Glutamatergic neuron (in vitro differentiated cells): ENCODE results near the gene RASIP1. TPM values are rescaled to one million over a fixed set of nuclear protein-coding genes. Genes with fewer than 3 reads are reported as not detected.

Source experiments
- DNase-seq: peaks from one replicate; pipeline ENCODE4 v3.0.0; 2022
- H3K27ac Mint-ChIP-seq: one replicate; pipeline ENCODE4 v1.8.0; 2020; ENCODE audit warnings: mild to moderate bottlenecking, mixed read lengths, inconsistent platforms; ENCODE audit not compliant: unreplicated experiment
- H3K27me3 Mint-ChIP-seq: one replicate; pipeline ENCODE4 v1.8.0; 2020; ENCODE audit warnings: mild to moderate bottlenecking, moderate library complexity, mixed read lengths, inconsistent platforms; ENCODE audit not compliant: unreplicated experiment
- H3K36me3 Mint-ChIP-seq: one replicate; pipeline ENCODE4 v1.8.0; 2020; ENCODE audit warnings: mild to moderate bottlenecking, mixed read lengths, inconsistent platforms; ENCODE audit not compliant: unreplicated experiment
- H3K4me1 Mint-ChIP-seq: one replicate; pipeline ENCODE4 v1.8.0; 2020; ENCODE audit warnings: mild to moderate bottlenecking, low read depth, mixed read lengths, inconsistent platforms; ENCODE audit not compliant: unreplicated experiment
- H3K4me3 Mint-ChIP-seq: one replicate; pipeline ENCODE4 v1.8.0; 2020; ENCODE audit warnings: mild to moderate bottlenecking, mixed read lengths, inconsistent platforms; ENCODE audit not compliant: unreplicated experiment
- H3K9me3 Mint-ChIP-seq: one replicate; pipeline ENCODE4 v1.8.0; 2020; ENCODE audit warnings: mild to moderate bottlenecking, moderate library complexity, mixed read lengths, inconsistent platforms; ENCODE audit not compliant: unreplicated experiment
- total RNA-seq: library from RNA; stranded (reverse); fragmentation: NEBNext Ultra II Directional; extraction: Animal tissue kit (Norgen Biotek cat#: 25700); gene quantifications from one replicate; pipeline ENCODE4 v1.2.1, GENCODE V29; 2021; ENCODE audit not compliant: unreplicated experiment
- TF ChIP-seq, protein P1 (sequence below): fragments of 200-600 bp; sonication (generic); IDR thresholded peaks from one replicate; pipeline ENCODE4 v1.5.0; 2021; ENCODE audit not compliant: partially characterized antibody, unreplicated experiment

RASIP1 gene
- total RNA-seq, 1 donor from 2014 or later, result 6.2 TPM

DNA sequence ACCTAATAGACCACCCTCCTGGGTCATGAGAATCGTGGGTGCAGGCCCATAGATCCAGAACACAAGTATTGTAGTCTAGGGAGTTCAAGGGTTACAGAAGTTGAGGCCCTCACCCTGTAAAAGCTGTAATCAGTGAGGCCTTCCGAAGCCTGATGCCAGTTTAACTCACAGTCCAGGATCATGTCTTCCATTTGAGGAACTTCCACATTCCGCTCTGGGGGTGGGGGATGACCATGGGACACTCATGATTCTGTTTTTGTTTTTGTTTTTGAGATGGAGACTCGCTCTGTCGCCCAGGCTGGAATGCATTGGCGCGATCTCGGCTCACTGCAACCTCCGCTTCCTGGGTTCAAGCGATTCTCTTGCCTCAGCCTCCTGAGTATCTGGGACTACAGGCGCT is 1.7 kb upstream of the RASIP1 start:
- H3K27me3 Mint-ChIP-seq, result peaks cover 14% of the 10 kb centered on the region
- H3K9me3 Mint-ChIP-seq, result peaks cover 19% of the 10 kb centered on the region
- H3K4me3 Mint-ChIP-seq, result no peak overlapping the region
- no peaks in the 10 kb centered on the region for H3K36me3 Mint-ChIP-seq
- no peak overlapping the region for H3K27ac Mint-ChIP-seq
- TF ChIP-seq, protein P1, sequence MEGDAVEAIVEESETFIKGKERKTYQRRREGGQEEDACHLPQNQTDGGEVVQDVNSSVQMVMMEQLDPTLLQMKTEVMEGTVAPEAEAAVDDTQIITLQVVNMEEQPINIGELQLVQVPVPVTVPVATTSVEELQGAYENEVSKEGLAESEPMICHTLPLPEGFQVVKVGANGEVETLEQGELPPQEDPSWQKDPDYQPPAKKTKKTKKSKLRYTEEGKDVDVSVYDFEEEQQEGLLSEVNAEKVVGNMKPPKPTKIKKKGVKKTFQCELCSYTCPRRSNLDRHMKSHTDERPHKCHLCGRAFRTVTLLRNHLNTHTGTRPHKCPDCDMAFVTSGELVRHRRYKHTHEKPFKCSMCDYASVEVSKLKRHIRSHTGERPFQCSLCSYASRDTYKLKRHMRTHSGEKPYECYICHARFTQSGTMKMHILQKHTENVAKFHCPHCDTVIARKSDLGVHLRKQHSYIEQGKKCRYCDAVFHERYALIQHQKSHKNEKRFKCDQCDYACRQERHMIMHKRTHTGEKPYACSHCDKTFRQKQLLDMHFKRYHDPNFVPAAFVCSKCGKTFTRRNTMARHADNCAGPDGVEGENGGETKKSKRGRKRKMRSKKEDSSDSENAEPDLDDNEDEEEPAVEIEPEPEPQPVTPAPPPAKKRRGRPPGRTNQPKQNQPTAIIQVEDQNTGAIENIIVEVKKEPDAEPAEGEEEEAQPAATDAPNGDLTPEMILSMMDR, result no peak
- peaks cover 13% of the 10 kb centered on the region for H3K4me1 Mint-ChIP-seq
- no peak for DNase-seq

DNA sequence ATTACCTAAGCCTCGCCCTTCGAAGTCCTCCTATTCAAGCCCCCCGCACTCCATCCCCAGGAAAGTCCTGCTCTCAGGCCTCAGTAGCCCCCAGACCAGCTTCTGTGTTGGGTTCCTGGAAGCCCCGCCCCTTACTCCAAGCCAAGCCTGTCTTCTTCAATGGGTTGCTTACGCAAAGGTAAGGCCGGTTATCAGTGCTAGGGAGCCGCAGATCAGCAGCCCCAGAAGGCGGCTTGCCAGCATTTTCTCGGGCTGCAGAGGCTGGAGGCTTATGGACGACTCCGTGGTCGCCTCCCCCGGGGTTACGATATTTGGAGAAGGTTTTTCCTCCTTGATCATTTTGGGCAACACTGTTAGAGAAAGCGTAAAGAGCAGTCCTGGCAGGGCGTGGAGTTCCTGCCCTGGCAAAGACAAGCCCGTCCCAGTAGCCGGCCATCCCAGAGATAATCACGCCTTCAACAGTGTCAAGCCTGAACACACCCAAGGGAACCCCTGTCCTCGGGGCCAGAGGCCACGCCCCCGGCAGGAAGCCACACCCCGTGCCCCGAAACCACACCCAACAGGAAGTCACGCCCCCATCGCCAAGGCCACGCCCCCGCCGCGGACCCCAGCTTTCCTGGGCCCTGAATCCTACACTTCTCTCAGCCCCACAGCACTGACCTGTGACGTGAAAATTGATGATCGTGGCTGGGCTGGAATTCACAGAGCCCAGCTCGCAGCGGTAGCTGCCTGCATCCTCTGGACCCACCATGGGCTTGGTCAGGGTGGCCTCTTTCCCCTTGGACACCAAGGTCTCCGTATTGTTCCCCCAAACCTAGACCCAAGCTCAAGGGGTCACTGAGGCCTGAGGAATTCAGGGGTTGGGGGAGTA is 954 bp upstream of the RASIP1 start:
- peaks cover 18% of the 10 kb centered on the region for H3K4me1 Mint-ChIP-seq

DNA sequence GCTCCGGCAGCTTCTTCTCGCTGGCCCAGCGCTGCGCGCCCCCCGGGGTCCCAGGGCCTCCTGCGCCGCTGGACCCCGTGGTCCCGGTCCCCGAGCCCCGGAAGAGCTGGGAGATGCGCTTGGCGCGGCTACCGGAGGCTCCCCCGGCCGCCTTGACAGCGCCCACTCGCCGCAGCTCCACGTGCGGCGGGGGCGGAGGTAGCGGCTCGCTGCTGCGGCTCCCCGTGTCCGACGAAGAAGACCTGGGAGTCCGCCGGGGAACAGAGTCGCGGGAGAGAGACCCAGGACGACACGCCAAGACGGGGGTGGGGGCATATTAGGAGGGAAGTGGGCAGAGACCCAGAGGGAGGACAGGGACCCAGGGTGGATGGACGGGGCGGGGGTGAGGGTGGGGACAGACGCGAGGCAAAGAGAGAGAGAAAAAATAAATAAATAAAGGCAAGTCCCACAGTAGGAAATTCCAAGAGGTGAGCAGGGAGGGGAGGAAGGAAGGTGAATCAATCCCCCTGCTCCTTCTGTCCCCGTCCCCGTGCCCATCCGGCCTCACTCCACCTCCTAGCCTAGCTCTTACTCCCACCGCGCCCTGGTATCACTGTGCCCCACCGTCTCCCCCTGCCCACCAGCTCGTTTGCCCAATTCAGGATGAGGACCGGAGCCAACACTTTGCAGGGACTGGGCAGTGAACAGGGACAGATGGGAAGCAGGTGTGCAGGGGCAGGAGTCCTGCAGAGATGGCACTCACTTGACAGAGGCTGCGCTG is 826 bp downstream of the RASIP1 start:
- peaks cover 20% of the 10 kb centered on the region for H3K27me3 Mint-ChIP-seq
- TF ChIP-seq, protein P1, result no peak
- H3K27ac Mint-ChIP-seq, result peak overlapping the region; percentile 52
- peak; percentile 42 for DNase-seq
- no peaks in the 10 kb centered on the region for H3K36me3 Mint-ChIP-seq
- peak overlapping the region; percentile 81 for H3K4me3 Mint-ChIP-seq
- H3K4me1 Mint-ChIP-seq, result peaks cover 21% of the 10 kb centered on the region
- H3K9me3 Mint-ChIP-seq, result peaks cover 15% of the 10 kb centered on the region

More for the DNA sequence above, 954 bp upstream of the RASIP1 start:
- peaks cover 19% of the 10 kb centered on the region for H3K9me3 Mint-ChIP-seq
- peak overlapping the region; percentile 73 for H3K4me3 Mint-ChIP-seq
- H3K27ac Mint-ChIP-seq, result no peak overlapping the region
- peak; percentile 72 for DNase-seq
- H3K36me3 Mint-ChIP-seq, result no peaks in the 10 kb centered on the region
- TF ChIP-seq, protein P1, result no peak
- peaks cover 19% of the 10 kb centered on the region for H3K27me3 Mint-ChIP-seq

DNA sequence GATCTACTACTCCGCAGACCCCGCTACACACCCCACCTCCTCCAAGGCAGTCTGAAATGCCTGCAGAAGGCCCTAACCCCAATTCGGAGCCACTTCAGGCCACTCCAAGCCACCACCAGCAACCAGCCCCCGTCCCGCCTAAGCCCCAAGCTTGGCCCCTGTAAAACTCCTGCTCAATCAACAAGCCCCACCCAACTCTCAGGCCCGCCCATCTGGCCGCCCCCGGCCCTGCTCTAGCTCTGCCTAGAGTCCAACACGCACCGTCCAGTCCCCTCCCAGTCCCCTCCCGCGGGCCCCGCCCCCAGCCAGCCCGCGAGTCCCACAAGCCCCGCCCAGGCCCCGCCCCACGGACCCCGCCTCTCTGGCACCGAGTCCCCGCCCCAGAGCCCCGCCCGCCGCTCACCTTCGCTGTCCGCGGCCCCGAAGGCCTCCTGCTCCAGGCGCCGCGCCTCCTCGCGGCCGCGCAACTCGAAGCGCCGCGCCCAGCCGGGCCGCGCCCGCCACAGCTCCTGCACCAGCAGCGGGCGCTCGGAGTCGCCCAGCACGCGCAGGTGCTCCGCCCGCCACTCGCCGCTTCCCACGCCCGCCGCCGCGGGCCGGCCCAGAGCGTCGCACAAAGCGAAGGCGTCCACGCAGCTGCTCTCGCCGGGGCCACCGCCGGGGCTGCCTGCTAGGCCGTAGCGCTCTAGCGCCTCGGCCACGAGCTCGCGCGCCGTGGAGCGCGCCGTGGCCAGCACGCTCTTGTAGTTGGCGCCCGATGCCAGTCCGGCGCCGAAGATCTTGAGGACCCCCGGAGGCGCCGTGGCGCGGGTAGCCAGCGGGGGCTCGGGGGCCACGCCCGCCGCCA is 1.6 kb downstream of the RASIP1 start:
- H3K4me1 Mint-ChIP-seq, result peaks cover 21% of the 10 kb centered on the region
- H3K36me3 Mint-ChIP-seq, result no peaks in the 10 kb centered on the region
- peak overlapping the region; percentile 94 for H3K27ac Mint-ChIP-seq
- TF ChIP-seq, protein P1, result no peak
- H3K27me3 Mint-ChIP-seq, result peaks cover 20% of the 10 kb centered on the region
- H3K4me3 Mint-ChIP-seq, result peak overlapping the region; percentile 83
- H3K9me3 Mint-ChIP-seq, result peaks cover 15% of the 10 kb centered on the region
- peak; percentile 98 for DNase-seq
